ENCODE data around the gene LRRC63. TPM values are rescaled to one million over a fixed set of nuclear protein-coding genes. Genes with fewer than 3 reads are reported as not detected.

Gene LRRC63
- total and polyA plus RNA-seq, 2 of the 4 experiments (the other 2 are of a cell fraction), result not detected

GRCh38 chr13:46210362-46211083 lies 1.2 kb upstream of the LRRC63 start:
- H3K4ac ChIP-seq (ENCODE audit: low read depth, low read length), result no peak overlapping the region
- no peak overlapping the region for H3K4me2 ChIP-seq (ENCODE audit: low read depth, low read length)
- no peak overlapping the region for H2BK15ac ChIP-seq (ENCODE audit: low read depth, low read length)
- dilution Hi-C loops (cut with HindIII; ENCODE audit: low sequenced_read_pairs, unreplicated experiment), result no loop called here
- WGBS, 2 experiments (ENCODE audit: extremely low coverage in 2 of 2, insufficient read length in 1 of 2), result 85% methylated on average over 2 of the region's 6 CpGs; no CpG with 5 or more reads in 1 of the 2 experiments
- no peak overlapping the region for H2BK120ac ChIP-seq (ENCODE audit: low read depth, low read length)
- no peaks in the 10 kb centered on the region for H3K79me1 ChIP-seq (ENCODE audit: low read depth in 1 of 2, low read length in 2 of 2)
- H2AK5ac ChIP-seq (ENCODE audit: low read depth, low read length), result no peak overlapping the region
- H4K8ac ChIP-seq (ENCODE audit: low read depth in 2 of 2, low read length in 2 of 2), result no peak overlapping the region
- DNase-seq (no peak), ATAC-seq (ENCODE audit: low read depth) (no peak)
- H3K18ac ChIP-seq (ENCODE audit: low read depth, low read length), result no peak overlapping the region
- no peak overlapping the region for H4K91ac ChIP-seq (ENCODE audit: insufficient read depth, low read depth, low read length)
- ChIA-PET CTCF (no interaction called here), POLR2A (ENCODE audit: unreplicated experiment) (no interaction called here)
- no peak overlapping the region for H3K27ac ChIP-seq (ENCODE audit: insufficient read depth, low read length)
- H2AK9ac ChIP-seq (replicated peaks; ENCODE audit: low read depth, low read length, poor library complexity), result no peak overlapping the region
- no peaks in the 10 kb centered on the region for H3K36me3 ChIP-seq (ENCODE audit: control insufficient read depth, insufficient read depth, low read length)
- no peak overlapping the region for H2AFZ ChIP-seq (replicated peaks; ENCODE audit: low read length, poor library complexity)
- H3K27me3 ChIP-seq (ENCODE audit: control insufficient read depth, insufficient read depth, low read length), result peaks cover 16% of the 10 kb centered on the region
- H3K23ac ChIP-seq (ENCODE audit: low read depth, low read length), result no peak overlapping the region
- no TSS peak for BruUV-seq (replicated peaks)
- no peaks in the 10 kb centered on the region for H3K9me1 ChIP-seq (ENCODE audit: insufficient read depth, low read length)
- no peak overlapping the region for H2BK20ac ChIP-seq (ENCODE audit: low read depth, low read length)
- no peaks in the 10 kb centered on the region; the same call in 1 of the 2 replicates for H3K4me1 ChIP-seq (ENCODE audit: control insufficient read depth, insufficient read depth, low read length)
- TF ChIP-seq MAFK (IDR thresholded peaks at IDR 0.05; ENCODE audit: low read depth, low read length) (no peak), MAZ (IDR thresholded peaks at IDR 0.05; ENCODE audit: borderline replicate concordance, low read depth, low read length) (no peak), NFE2L2 (IDR thresholded peaks at IDR 0.05; ENCODE audit: low read depth, low read length) (no peak), CEBPB (IDR thresholded peaks at IDR 0.05; ENCODE audit: low read depth, low read length) (no peak)
- H3K4me3 ChIP-seq (ENCODE audit: insufficient read depth, low read depth, low read length), result no peak overlapping the region
- H3K14ac ChIP-seq (replicated peaks; ENCODE audit: low read depth, low read length), result no peak overlapping the region
- H3K9me3 ChIP-seq (ENCODE audit: control insufficient read depth, insufficient read depth, low read length), result no peaks in the 10 kb centered on the region
- in situ Hi-C loops (cut with MboI; ENCODE audit: low sequenced_read_pairs), result no loop called here
- H2BK5ac ChIP-seq (ENCODE audit: low read depth, low read length, poor library complexity, severe bottlenecking), result no peak overlapping the region
- no peak overlapping the region for H3K9ac ChIP-seq (ENCODE audit: low read depth, low read length)
- no peak overlapping the region for H3K56ac ChIP-seq (ENCODE audit: extremely low read depth, insufficient read depth, low read length)
- intact Hi-C loops (cut with micrococcal nuclease), result no loop called here
- no peak overlapping the region for H4K5ac ChIP-seq (ENCODE audit: low read depth, low read length)
- no peaks in the 10 kb centered on the region for H4K20me1 ChIP-seq (ENCODE audit: insufficient read depth, low read length)
